GM21786 (cell line): ENCODE measurements around the gene TREML1.

Experiments
- ATAC-seq: cut with Tn5 transposase; IDR thresholded peaks from one replicate; pipeline ENCODE4 v1.9.1; 2021; ENCODE audit not compliant: unreplicated experiment

Gene TREML1

DNA sequence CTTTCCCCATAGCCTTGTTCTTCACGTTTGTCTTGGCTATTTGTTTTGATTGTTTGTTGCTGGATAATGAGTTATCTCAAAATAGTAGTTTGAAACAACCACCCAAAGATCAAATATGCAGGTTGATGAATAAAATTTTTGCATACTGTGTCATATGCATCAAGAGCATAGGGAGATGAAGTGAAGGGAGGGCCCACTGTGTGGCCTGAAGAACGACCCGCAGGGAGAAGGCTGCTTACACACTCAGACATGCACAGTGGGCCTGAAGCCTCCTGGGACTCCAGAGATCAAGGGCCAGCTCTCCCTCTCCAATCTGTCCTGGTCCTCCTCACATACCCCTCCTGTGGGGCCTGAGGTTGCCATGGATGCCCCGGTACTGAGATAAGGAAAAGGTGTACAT is 25.0 kb upstream of the TREML1 start:
- no peak for ATAC-seq

DNA sequence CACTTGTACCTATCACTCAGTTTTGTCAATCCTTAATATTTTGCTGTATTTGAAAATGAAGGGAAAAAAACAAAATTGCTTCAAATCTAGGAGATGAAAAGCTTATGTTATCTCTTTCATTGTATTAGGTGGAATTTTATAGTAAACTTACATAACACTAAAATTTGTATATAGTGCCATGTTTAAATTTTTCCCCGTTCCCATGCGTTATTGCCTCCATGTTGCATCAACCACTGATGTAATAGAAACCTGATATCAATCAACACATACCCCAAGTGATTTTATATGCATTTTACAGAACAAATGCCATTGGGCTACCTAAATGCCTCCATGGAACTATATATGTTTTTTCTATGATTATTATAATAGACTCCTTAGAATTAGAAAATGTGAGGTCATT is 23.5 kb upstream of the TREML1 start:
- no peak for ATAC-seq

DNA sequence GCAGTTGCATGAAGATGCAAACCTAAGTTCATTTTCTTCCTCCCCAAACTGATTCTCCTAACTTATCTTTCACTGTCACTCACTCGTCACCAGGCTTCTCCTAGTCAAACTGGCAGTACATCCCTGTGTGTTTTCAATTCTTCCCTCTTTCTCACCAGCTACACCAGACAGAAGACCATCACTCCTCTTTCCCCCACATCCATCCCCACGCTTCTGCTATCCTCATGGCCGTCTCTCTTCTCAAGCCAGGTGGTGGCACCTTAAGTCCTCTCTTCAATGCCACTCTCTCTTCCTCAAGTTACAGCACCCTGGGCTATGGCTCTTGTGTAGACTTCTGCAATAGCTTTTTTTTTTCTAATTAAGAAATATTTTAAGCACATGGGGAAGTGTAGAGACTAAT is 23.1 kb upstream of the TREML1 start:
- ATAC-seq = no peak

DNA sequence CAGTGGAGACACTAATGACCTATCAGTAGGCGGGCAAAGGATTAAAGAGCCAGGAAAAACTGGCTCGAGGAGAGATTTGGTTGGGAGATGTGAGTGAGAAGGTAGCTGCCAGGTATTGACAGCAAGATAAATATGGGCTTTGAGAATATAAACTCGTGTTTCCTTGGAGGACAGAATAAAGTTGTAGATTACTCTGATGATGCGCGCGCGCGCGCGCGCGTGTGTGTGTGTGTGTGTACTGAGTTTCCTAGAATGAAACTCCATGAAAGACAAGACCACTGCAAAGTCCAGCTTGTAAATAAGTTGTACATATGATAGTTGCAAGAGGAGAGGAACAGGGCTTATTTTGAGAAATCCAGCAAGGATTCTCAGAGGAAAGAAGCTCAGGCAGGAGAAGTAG is 22.0 kb upstream of the TREML1 start:
- no peak for ATAC-seq

DNA sequence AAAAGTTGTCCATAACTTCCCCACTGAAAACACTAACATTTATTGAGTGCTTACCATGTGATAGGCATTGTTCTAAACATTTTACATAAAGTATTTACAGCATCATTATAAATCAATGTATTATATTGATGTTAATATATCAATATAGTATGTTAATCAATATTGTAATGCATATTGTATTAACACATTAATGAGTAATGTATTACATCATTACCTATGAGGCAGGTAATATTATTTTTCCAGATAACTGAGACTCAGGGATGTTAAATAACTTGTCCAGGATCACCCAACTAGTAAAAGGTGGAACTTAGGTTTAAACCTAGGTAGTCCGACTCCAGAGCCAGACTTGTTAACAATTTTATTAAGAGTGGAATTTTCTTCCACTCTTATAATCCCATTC is 20.9 kb upstream of the TREML1 start:
- no peak for ATAC-seq

DNA sequence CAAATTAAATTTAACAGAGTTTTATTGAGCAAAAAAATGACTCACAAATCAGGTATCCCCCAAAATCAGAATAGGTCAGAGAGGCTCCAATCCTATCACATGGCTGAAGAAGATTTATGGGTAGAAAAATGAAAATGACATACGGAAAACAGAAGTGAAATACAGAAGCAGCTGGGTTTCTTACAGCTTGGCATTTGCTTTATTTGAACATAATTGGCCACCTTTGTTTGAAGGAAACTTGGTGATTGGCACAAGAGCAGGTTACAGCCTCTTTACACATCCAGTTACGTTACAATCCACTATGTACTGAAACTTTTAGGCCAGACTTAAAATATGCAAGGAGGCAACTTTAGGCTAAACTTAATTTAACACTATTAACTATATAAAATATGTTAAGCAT is 20.5 kb upstream of the TREML1 start:
- ATAC-seq = no peak

DNA sequence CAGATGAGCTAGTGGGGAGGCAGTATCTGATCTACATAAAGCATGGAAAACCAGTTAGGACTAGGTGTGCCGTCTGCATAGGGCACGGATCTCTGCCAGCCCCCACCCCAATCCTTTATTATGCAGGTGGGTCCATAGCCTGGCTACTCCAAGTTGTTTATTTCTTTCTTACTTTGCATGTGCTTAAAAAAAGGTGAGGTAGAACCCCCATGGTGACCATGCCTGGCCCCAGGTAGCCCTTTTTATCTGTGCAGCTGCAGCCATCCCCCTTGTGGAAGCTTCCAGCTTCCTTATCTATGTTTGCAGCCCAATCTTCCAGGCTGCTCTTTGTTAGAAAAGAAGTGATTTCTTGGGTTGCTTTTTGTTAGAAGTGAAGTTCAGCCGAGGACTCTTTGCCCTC is 17.8 kb upstream of the TREML1 start:
- no peak for ATAC-seq

DNA sequence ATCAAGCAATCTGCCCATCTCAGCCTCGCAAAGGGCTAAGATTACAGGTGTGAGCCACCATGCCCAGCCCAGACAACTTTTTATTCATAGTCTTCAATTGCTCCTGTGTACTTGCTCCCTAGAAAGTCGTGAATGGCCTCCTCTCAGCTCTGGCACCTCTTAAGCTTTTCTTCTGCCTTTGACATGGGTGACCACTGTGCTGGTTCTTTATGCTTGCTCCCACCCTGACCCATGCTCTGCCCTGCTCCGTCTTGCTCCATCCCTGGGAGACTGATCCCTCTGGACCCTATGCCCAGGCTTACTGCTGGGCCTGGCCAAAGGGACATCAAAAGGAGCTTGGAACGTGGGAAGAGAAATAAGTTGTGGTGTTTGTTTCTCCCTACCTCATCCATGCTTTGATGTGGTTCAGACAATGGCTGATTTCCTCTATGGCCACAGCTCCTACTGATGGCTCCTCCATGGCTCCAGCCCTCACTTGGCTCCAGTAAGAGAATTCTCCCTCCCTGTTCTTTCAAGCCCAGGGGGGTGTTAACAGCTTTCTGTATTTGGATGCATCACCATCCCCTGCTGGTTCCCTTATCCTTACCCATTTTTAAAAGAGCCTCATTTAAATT is 16.5 kb upstream of the TREML1 start:
- ATAC-seq = no peak

DNA sequence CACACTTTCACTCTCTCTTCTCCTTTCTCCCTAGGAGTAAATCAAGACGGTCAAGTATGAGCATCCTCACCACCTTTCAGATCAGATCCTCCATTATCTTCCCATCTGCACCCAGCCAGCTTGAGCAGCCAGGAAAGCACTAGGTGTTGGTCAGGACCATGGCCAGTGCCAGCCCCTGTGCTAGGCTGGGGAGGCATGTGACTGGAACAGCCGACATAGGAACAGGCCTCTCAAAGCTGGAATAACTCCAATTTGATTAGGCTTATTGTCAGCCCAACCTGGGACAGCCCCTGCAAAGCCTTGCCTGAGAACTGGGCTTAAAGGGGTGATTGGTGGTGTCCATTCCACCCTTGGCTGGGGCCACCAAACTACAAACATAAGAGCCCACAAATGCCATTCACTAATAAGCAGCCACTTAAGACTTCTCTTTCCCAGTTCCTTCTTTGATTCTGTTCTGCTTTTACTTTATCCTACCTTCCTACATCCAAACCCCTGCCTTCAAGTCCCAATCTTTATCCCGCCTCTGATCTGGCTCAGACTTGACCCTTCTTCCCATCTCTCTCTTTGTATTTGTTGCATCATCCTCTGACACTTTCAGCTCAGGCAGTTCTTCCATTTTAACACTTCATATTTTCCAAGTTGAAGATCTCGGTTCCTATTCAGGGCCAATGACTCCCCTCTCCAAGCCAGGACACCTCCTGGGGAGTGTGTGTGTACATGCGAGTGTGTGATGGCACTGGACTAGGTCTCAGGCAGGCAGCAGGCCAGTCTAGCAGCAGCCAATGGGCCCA is 13.2 kb upstream of the TREML1 start:
- no peak for ATAC-seq

DNA sequence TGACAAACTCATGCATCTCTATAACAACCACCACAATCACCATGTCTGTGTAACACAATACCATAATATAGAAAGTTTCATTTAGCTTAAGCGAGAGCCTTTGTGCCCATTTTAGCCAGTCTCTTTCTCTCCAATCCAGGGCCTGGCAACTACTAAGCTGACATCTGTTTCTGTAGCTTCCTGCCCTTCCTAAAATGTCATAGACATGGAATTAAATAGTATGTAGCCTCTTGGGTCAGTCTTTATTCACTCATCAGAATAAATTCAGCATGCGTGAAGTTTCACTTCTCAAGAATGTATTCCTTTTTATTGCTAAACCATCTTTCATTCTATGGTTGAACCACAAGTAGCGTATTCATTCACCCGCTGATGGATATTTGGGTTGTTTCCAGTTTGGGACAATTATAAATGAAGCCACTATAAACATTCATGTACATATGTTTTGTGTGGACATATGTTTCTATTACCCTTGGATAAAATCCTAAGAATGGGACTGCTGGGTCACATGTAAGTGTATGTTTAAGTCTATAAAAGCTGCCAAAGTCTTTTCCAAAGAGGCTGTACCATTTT is 10.5 kb upstream of the TREML1 start:
- ATAC-seq = no peak

DNA sequence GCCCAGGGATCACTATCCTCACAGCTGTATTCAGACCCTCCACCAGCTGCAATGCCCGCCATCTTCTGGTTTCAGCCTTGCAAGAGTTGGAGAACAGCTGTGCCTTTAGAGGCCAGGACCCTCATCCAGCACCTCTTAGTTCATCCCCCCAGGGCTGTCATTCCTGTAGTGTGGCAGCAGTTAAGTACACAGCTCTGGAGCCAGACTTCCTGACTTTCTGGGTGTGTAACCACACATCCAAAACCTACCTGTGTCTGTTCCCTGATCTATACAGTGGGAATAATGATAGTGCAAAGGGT is 9.2 kb upstream of the TREML1 start:
- no peak for ATAC-seq

DNA sequence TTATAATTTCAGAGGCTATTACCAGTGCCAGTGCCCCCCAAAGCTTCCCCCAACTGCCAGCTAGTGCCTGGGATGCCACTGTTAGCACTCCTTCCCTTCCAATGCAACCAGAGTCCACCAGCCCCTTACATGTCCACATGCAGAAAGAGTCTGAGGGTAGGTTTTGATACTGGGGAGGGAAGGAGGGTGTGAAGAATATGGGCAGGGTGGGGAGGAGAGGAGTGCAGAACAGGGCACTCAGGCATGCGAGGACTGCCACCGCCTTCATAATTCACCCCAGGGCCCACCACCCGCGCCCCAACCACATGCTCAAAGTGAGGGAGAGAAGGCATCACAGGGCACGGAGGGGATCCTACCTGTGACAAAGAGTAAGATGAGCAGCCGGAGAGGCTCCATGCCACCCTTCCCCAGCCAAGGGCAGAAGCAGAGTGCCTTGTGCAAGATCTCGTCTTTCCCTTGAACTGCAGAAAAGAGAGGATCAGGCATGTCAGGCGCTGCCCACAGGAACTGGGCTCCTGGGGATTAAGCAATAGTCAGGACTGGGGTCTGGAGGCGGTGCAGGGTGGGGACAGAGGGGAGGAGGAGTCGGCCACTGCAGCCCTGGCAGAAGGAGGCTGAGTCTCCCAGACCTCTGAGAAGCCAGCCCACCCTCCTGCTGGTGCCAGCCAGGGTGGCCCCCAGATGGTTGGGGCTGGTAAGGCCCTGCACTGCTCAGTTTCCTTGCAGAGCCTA is 8.7 kb upstream of the TREML1 start, which contains the start of gene TREM2:
Gene TREM2 (minus strand): TSS at position 430 of the 732 bp plus-strand sequence. CDS start 34 bp downstream, at position 396.
- ATAC-seq = no peak

DNA sequence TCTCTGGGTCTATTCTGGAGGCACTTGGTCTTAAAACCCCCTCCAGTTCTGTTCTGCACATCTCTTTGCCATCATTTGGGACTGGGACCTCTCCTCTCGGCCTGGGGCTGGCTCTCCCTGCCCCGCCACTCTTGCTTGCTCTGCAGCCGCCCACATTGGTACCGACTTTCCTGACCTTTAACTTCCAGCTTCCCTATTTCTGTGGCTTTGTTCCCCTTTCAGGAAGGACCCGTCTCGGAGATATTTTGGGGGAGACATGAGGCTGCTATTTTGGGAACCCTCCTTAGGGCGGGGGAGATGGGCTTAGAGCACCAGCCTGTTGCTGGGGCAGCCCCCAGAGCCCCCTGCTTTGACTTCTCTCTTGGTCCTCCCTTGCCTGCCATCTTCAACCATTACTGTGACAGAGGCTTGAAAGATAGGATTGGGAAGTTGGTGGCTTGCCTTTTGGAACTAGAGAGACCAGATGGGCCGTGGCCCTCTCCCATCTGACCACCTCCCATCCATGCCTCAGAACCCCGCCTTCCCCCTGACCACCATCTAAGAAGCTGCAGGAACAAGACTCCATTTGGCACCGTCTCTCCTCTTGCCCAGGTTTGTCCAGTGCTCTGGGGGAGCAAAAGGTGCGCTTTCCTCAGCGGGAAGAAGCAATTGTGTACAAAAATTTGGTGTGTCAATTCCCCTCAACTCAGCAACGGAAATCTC is 7.9 kb upstream of the TREML1 start:
- ATAC-seq = no peak

DNA sequence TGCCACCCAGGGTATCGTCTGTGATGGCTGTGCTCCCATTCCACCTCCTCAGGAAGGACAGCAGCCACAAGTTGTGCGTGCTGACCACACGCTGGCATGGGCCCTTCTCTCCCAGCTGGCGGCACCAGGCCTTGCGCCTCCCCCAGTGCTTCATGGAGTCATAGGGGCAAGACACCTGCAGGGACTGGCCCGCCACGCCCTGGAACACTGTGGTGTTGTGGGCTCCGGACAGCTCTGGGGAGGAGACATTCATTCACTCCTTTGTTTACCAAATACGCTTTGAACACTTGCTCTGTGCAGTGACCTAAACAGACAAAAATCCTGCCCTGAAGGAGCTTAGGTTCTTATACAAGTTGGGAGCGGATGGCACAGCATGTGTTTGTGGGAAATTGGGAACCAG is 7.2 kb upstream of the TREML1 start:
- ATAC-seq = no peak

DNA sequence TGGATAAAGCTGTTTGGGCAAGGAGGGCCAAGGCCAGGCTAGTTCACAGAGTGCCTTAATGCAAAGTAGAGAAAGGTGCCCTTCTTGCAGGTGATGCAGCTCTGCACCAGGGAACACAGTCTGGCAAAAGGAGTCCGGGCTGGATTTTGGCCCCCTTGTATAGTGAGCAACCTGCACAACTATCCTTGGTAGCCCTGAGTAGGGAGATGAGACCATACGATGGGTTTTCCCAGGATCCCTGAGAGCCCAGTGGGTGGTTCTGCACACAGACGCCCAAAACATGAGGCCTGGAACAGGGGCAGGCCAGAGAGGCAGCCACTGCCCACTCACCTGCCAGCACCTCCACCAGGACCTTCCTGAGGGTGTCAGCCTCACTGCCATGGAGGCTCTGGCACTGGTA is 6.8 kb upstream of the TREML1 start:
- no peak for ATAC-seq

DNA sequence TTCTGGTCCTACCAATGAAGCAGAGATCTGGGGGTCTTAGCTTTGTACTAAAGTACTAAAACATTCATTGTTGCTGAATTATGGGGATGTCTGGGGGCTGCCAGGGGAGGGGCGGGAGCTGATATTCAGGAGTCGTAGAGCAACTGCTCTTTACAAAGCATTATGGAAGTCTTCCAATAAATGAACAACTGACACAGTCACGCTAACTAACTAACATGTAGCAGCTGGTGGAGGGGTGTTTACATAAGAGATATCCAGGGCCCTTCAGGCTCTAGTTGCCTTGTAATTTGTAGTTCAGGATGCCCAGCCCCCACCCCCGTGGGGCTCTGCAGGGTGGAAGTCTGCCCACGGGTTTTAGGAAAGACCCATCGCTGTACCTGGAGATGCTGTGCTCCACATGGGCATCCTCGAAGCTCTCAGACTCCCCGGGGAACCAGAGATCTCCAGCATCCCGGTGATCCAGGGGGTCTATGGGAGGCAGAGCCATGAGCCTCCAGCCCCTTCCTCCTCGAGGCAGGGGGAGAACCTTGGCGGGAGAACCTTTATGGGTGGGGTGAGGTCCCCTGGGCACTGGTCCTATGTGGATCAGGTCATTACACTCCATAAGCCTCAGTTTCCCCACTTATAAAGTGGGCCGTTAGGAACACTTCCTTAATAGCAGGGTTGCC is 5.4 kb upstream of the TREML1 start:
- ATAC-seq = no peak

DNA sequence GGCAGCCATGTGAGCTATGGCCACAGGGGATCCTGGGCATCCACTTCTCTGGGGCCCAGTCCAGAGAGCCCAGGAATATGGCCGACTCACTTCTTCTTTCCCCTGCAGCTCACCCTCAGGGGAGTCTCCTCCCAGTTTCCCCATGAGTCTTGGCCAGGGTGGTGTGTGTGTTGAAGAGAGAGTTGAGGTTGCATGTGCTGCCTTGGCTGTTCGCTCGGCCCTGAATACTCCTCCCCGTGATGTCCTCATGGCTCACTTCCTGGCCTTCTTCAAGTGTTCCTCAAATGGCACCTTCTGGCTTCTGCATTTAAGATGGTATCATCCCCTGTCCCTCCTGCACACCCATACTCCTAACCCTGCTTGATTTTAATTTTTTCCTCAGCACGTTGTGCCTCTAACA is 3.2 kb upstream of the TREML1 start:
- ATAC-seq = no peak

DNA sequence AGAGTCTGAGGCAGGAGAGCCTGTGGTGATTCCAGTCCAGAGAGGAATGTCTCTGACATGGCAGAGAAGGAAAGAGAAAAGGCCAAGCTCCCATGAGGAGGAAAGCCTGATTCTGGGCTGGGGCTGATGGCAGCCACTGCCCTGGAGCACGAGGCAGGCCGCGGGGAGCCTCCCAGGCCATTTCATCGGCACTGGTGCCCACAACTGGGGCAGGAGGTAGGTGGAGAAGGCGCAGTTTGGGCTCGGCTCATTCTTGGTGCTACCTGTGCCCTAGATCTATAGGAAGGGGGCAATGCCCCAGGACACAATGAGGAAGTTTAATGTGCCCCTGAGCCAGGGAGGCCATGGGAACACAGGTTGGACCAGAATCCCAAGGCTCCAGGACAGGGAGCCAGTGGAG is 2.6 kb upstream of the TREML1 start:
- no peak for ATAC-seq

DNA sequence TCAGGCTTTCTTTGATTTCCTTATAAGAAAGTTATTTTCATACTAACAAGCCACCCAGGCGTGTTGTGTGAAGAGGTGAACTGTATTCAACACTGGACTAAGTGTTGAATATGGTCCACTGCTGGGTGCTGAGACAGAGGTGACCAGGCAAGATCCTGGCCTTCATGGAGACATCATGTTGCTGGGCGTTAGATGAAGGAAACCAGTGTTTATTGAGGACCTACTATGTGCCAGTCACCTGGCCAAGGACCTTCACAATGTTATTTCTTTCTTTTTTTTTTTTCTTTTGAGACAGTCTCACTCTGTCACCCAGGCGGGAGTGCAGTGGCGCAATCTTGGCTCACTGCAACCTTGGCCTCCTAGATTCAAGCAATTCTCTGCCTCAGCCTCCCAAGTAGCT is 1.9 kb upstream of the TREML1 start:
- ATAC-seq = no peak

DNA sequence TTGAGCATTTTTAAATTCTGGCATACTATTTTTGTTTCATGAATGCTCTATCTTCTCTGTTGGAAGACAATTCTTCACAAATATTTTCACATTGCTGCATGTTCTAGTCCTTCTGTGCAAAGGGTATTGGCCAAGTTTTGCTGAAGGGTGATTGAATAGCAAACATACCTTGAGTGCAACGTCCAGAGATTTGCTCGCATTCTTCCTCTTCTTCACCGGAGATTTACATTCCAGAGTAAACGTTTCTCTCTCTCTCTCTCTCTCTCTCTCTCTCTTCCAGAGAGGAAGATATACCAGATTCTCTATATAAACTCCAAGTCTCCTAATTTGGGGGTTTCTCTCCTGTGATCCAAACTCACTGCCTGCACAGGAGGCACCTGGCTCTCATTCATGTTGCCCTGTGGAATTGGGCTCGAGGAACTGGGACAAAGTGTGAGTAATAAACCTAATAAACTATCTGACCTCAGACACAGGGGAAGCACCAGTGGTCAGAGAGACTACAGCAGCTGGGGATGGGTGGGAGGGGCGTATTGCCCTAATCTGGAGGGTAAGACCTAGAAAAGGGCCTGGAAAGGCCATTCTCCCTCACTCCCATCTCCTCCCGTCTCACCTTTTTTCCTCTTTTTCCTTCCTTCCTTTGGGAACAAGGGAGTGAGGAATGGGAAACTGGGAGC is 1.1 kb upstream of the TREML1 start:
- no peak for ATAC-seq
